Nucleus accumbens (tissue), 56 donors: Measurements from ENCODE around the gene HSPB7.
"Not testable (repeated sequence)": the region's sequence is repeated elsewhere in the genome, so short reads cannot be mapped to it uniquely, and the experiment has no call there.

Experiments
- DNase-seq, 56 donors: peaks; one replicate each; lab custom pipeline; 2025; lab: John Stamatoyannopoulos, UW

The HSPB7 gene

DNA sequence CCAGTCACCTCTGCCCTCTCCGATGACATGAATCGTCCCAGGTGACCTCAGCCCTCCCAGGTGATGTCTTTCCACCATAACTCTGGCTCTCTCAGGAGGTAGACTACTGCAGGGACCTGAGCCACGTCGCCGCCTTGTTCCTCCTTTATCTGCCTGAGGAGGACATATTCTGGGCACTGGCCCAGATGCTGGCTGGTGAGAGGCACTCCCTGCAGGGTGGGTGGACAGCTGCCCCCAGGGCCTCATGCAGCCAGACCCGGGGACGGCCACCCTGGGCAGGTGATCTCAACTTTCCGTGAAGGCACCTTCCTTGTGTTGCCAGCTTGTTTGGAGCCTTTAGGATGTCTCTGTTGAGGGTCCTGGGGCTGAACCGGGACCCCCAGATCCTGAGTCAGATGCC is 28.1 kb downstream of the HSPB7 start:
- no peak for DNase-seq

- DNase-seq = no peak
Observed at GRCh38 chr1:15988856-15989736, 28.7 kb downstream of the HSPB7 start.

- no peak for DNase-seq
Observed at GRCh38 chr1:15985611-15986297, 32.1 kb downstream of the HSPB7 start.

DNA sequence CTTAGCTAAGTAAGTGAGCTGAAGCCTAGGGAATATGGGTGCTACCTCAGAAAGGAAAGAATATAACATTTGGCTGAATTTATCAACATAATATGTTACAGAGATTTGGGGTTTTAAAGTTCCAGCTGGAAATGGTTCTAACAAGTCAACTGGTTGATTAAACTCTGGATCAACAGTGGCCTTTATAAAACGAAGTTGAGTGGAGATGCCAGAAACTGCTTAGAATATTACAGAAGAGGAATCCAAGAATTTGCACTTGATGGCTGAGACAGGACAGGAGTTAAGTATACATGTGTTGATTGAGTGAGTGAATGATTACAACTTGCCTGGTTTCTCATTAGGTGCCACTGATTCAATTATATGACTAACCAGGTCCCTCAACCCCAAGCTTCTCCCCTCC is 34.6 kb downstream of the HSPB7 start:
- DNase-seq = no peak

GRCh38 chr1:15981679-15982078 is 36.2 kb downstream of the HSPB7 start:
- DNase-seq = no peak

DNA sequence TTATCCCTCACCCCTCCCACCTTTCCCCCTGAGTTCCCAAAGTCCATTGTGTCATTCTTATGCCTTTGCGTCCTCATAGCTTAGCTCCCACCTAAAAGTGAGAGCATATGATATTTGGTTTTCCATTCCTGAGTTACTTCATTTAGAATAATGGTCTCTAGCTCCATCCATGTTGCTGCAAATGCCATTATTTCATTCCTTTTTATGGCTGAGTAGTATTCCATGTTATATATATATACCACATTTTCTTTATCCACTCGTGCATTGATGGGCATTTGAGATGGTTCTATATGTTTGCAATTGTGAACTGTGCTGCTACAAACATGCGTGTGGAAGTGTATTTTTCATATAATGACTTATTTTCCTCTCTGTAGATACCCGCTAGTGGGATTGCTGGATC is 39.9 kb downstream of the HSPB7 start:
- not testable (repeated sequence) for DNase-seq

DNA sequence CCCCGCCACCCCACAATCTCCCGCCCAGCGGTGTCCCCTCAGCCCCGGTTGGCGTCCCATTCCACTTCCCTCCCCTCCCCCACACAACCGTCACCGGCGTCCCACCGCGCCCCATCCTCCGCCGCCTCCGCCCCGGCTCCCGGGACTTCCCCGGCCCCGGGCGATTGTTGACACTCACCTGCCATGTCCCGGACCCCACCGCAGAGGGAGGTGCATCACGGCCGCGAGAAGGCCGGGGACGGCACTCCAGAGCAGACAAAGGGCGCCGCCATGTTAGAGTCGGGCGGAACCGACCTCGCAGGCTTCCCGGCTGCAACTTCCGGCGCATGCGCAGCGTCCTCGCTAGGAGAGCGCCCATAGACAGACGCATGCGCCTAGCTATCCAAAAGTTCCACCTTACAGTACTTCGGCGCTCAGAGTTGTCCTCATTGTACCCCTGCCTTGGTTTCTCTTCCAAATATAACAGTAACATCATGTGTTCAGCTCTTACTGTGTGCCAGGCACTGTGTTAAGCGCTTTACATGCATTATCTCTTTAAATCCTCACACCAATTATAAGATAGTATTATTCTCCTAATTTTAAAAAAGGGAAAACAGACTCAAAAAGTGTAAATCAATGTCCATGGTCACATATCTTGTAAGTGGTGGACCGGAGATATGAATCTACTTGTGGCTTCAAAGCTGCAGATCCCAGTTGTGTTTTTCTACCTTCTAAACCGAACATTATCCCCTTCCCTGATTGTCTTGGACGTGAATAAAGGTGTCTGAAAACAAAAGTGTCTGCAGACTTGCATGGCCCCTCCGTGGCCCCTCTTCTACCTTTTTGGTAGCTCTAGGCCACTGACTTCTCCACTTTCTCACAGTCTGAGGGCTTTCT is 41.8 kb downstream of the HSPB7 start, which contains the start of gene ZBTB17:
Gene ZBTB17 (minus strand): TSS at position 297 of the 876 bp plus-strand sequence. CDS start 27,606 bp downstream, outside the sequence.
- peak in 55 of 56 donors; percentile 47 to 94 (median 82) for DNase-seq

GRCh38 chr1:15975358-15975804 is 42.5 kb downstream of the HSPB7 start:
- DNase-seq = peak in 47 of 56 donors; percentile 29 to 92 (median 73)

- no peak for DNase-seq
Observed at GRCh38 chr1:15974855-15975254, 43.0 kb downstream of the HSPB7 start.

GRCh38 chr1:15973772-15974171 is 44.1 kb downstream of the HSPB7 start:
- no peak for DNase-seq

DNA sequence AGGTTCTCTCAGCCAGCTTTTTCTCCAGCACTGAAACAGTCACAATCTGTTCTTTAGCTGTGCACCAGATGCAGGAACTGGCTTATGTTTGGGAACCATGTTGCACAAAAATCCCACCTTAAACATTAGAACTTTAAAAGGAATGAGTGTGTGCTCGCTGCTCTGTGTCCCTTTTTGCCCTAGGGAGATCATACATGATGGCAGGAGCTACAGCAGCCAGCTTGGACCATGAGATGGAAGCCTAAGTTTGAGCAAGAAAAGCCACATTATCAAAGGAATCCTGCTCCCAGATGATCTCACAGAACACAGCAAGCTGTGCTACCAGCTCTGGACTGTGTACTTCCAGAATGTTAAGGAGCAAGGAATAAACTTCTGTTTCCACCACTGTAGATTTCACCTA is 45.4 kb downstream of the HSPB7 start:
- no peak for DNase-seq

- no peak for DNase-seq
Observed at GRCh38 chr1:15970911-15971310, 46.9 kb downstream of the HSPB7 start.

- no peak for DNase-seq
Observed at GRCh38 chr1:15969321-15969880, 48.4 kb downstream of the HSPB7 start.

- DNase-seq = peak in 7 of 56 donors; percentile 18 to 50 (median 27)
Observed at GRCh38 chr1:15968172-15968571, 49.7 kb downstream of the HSPB7 start.

- DNase-seq = no peak
Observed at GRCh38 chr1:15966956-15967344, 50.9 kb downstream of the HSPB7 start.

DNA sequence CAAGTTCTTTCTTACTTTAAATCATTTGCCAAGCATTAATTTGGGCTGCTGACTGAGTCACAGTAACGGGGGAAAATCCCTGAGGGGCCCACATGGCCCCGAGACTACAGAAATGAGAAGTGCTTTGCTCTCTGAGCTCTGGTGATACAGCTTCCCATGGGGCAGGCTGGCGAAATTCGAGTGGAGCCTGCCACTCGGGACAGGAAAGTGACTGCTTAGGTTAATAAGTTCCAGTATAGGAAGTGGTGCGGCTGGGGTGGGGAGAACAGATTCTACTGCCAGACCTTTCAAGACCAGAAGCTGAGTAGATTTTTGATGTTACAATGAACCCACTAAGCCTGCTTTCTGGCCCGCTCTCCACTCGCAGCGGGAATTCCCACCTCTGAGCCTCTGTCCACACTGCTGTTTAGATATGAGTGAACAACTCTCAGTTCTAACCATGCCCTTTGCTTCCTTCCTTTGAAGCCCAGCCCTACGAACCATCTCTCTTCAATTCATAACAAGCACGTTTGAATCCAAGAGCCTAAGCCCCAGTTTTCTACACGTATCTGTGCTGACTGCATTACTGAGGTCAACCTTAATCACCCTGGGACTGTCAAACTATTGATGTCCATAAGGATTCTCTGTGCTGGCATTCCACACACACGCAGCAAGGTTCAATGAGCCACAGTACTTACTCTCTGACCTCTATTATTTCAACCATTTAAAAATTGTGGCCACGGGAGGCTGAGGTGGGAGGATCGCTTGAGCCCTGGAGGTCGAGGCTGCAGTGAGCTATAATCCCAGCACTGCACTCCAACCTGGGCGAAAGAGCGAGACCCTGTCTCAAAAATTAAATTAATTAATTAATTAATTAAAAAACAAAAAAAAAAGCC is 51.5 kb downstream of the HSPB7 start:
- DNase-seq = peak in 24 of 56 donors; percentile 15 to 63 (median 34)

- peak in 48 of 56 donors; percentile 19 to 83 (median 63) for DNase-seq
Observed at GRCh38 chr1:15965228-15965767, 52.5 kb downstream of the HSPB7 start.
